Measurements from ENCODE around the gene ASIC2. TPM values are rescaled to one million over a fixed set of nuclear protein-coding genes. Genes with fewer than 3 reads are reported as not detected.
"Not testable (repeated sequence)": the region's sequence is repeated elsewhere in the genome, so short reads cannot be mapped to it uniquely, and the experiment has no call there.

ASIC2 gene
- total RNA-seq, 4 donors from 2014 or later, result 0.48 TPM; not detected in 3

DNA sequence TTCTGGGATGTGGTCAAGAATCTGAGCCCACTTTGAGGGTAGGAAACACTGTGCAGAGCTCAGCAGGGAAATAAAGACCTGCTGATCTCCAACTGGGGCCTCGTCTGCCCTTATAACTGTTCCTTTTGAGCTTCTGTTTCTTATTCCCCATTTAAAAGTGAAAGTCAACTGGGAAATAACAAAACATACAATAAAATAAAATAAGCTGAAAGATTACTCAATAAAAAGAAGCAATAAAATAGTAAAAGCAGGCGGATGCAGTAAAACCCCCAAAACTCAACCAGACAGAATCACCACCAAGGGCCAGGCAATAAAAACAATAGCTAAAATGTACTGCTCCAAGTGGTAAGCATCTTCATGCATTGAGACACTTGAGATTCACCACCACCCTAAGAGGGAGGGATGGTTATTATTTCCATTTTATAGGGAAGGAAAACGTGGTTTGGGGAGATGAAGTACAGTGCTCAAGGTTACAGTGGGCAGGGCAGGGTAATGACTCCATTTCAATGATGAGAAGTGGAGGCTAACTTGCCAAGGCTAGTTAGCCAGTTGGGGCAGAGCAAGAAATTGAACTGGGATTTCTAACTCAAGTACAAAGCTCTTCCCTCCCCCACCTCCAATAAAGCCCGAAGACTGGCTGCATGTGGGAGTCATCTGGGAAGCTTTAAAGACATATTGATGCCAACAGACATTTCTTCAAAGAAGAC, 307.9 kb downstream of the ASIC2 start:
- no peak for ATAC-seq (ENCODE audit: low FRiP score)
- no peak for DNase-seq (ENCODE audit: low spot score)
- TF ChIP-seq, protein P1, sequence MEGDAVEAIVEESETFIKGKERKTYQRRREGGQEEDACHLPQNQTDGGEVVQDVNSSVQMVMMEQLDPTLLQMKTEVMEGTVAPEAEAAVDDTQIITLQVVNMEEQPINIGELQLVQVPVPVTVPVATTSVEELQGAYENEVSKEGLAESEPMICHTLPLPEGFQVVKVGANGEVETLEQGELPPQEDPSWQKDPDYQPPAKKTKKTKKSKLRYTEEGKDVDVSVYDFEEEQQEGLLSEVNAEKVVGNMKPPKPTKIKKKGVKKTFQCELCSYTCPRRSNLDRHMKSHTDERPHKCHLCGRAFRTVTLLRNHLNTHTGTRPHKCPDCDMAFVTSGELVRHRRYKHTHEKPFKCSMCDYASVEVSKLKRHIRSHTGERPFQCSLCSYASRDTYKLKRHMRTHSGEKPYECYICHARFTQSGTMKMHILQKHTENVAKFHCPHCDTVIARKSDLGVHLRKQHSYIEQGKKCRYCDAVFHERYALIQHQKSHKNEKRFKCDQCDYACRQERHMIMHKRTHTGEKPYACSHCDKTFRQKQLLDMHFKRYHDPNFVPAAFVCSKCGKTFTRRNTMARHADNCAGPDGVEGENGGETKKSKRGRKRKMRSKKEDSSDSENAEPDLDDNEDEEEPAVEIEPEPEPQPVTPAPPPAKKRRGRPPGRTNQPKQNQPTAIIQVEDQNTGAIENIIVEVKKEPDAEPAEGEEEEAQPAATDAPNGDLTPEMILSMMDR (IDR thresholded peaks at IDR 0.05), result no peak

DNA sequence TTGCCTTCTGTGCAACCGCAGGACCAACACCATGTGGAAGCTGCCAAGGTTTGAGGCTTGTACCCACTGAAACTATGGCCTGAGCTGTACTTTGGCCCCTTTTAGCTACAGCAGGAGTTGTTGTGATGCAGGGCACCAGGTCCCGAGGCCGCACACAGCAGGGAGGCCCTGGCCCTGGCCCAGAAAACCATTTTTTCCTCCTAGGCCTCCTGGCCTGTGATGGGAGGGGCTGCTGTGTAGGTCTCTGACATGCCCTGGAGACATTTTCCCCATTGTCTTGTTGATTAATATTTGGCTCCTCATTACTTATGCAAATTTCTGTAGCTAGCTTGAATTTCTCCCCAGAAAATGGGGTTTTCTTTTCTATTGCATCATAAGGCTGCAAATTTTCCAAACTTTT, 311.5 kb downstream of the ASIC2 start:
- not testable (repeated sequence) for DNase-seq (ENCODE audit: low spot score); ATAC-seq (ENCODE audit: low FRiP score)

DNA sequence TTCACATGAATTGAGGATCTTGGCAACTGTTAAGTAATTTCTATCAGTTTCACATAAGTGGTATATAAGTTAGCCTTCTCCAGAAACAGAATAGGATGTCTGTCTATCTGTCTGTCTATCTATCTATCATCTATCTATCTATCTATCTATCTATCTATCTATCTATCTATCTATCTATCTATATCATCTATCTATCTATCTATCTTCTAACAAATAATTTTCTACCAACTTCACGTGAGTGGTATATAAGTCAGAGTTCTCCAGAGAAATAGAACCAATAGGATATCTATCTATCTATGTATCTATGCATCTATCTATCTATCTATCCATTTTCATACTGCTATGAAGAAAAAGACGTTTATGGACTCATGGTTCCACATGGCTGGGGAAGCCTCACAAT, 312.9 kb downstream of the ASIC2 start:
- TF ChIP-seq, protein P1 (IDR thresholded peaks at IDR 0.05), result no peak
- no peak for ATAC-seq (ENCODE audit: low FRiP score)
- no peak for DNase-seq (ENCODE audit: low spot score)

DNA sequence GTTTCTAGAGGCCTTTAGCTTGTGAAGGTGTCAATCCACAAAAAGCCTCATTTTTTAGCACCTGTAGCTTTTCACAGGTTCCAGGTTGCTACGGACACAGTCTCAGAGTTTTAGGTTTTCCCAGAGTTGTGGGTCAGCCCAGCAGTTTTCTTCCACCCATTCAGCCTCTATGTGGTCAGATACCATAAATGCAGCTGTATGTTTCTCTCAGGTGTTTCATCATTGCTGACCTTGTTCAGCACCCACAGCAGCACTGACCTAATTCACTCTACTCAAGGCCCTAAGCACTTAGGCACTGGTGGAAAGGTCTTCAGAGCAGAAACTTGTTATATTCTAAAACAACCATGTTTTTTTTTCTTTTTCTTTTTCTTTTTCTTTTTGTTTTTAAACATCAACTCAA, 316.5 kb downstream of the ASIC2 start:
- ATAC-seq (ENCODE audit: low FRiP score) (no peak), DNase-seq (ENCODE audit: low spot score) (no peak)
- TF ChIP-seq, protein P1 (IDR thresholded peaks at IDR 0.05), result no peak

DNA sequence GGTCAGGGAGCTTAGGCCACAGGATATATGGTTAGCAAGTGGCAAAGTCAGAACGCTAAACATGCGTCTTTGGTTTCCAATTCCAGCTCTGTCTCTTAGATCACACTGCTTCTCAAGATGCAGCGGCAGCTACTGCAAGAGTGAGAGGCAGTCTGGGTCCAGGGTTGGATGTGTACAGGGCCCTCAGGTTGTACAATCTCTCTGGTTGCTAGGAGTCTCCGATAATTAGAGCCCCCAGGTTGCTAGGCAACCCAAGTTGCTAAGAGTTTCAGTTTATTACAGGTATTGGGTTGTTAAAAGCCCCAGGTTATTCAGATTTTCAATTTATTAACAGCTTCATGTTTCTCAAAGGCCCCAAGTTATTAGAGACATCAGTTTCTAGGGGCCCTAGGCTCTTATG, 317.0 kb downstream of the ASIC2 start:
- DNase-seq (ENCODE audit: low spot score) (no peak), ATAC-seq (ENCODE audit: low FRiP score) (no peak)
- TF ChIP-seq, protein P1 (IDR thresholded peaks at IDR 0.05), result no peak

DNA sequence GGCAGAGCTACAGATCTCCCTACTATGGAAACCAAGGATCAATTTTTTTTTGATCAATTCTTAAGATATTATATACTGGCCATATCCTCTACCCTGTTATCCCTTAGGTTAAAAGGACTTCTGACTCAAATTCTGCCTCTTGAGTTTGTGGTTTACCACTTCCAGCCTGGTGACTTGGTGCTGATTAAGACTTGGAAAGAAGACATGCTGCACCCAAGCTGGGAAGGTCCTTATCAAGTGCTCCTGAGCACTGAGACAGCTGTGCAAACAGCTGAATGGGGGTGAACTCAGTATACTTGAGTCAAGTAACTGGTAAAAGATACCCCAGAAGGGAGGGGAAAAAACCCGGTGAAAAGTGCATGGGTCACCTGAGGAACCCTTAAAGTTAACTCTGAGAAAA, 321.9 kb downstream of the ASIC2 start:
- TF ChIP-seq, protein P1 (IDR thresholded peaks at IDR 0.05), result no peak
- no peak for ATAC-seq (ENCODE audit: low FRiP score)
- no peak for DNase-seq (ENCODE audit: low spot score)

DNA sequence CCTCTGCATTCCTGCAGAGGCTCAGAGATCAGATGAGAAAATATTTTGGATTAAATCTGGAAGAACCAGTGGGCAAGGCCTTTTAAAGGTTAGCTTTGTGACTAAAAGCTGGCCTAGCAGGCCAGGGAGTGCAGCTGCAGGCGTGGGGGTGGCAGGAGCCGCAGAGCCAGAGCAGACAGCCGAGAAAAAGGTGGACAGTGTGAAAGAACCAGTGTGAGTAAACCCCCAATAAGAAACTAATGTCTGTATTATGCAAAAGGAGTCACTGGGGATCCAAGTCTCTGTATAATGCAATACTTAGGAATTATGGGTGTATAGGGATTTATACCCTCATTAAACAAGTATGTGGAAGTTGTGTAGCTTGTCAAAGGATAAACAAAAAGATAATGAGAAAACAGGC, 322.8 kb downstream of the ASIC2 start:
- no peak for DNase-seq (ENCODE audit: low spot score)
- TF ChIP-seq, protein P1 (IDR thresholded peaks at IDR 0.05), result no peak
- ATAC-seq (ENCODE audit: low FRiP score), result peak; percentile 99

DNA sequence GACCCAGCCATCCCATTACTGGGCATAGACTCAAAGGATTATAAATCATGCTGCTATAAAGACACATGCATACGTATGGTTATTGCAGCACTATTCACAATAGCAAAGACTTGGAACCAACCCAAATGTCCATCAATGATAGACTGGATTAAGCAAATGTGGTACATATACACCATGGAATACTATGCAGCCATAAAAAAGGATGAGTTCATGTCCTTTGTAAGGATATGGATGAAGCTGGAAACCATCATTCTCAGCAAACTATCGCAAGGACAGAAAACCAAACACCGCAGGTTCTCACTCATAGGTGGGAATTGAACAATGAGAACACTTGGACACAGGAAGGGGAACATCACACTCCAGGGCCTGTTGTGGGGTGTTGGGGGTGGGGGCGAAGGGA, 323.9 kb downstream of the ASIC2 start:
- not testable (repeated sequence) for ATAC-seq (ENCODE audit: low FRiP score); DNase-seq (ENCODE audit: low spot score)

All from omental fat pad (tissue), 4 donors.